Measurements from ENCODE around the gene ITGAD.
"Not testable (repeated sequence)": the region's sequence is repeated elsewhere in the genome, so short reads cannot be mapped to it uniquely, and the experiment has no call there.

The ITGAD gene

GRCh38 chr16:31435341-31436220, 42.4 kb downstream of the ITGAD start:
- DNase-seq = no peak

- no peak for DNase-seq
These were observed 43.3 kb downstream of the ITGAD start for GRCh38 chr16:31436221-31437045.

GRCh38 chr16:31438414-31438813, 45.3 kb downstream of the ITGAD start:
- no peak for DNase-seq

GRCh38 chr16:31439023-31439422, 45.9 kb downstream of the ITGAD start:
- DNase-seq = not testable (repeated sequence)

- DNase-seq = no peak
These were observed 46.4 kb downstream of the ITGAD start for GRCh38 chr16:31439519-31439918.

- DNase-seq = no peak
These were observed 47.5 kb downstream of the ITGAD start for GRCh38 chr16:31440516-31441184.

- DNase-seq = no peak
These were observed 48.8 kb downstream of the ITGAD start for GRCh38 chr16:31441956-31442355.

- not testable (repeated sequence) for DNase-seq
These were observed 52.8 kb downstream of the ITGAD start for GRCh38 chr16:31445931-31446330.

- DNase-seq = no peak
These were observed 58.1 kb downstream of the ITGAD start for GRCh38 chr16:31451201-31451600.

GRCh38 chr16:31451681-31452351, 58.7 kb downstream of the ITGAD start:
- peak; percentile 56 to 61 for DNase-seq

GRCh38 chr16:31452631-31453106, 59.5 kb downstream of the ITGAD start:
- DNase-seq = no peak

- no peak for DNase-seq
These were observed 60.4 kb downstream of the ITGAD start for GRCh38 chr16:31453255-31454204.

- peak in 1 of 2 experiments; percentile 25 for DNase-seq
These were observed 62.6 kb downstream of the ITGAD start for GRCh38 chr16:31455601-31456314.

- DNase-seq = no peak
These were observed 63.8 kb downstream of the ITGAD start for GRCh38 chr16:31456988-31457360.

GRCh38 chr16:31458073-31458843, 65.1 kb downstream of the ITGAD start:
- peak in 1 of 2 experiments; percentile 61 for DNase-seq

GRCh38 chr16:31458844-31459686, 65.9 kb downstream of the ITGAD start, which contains the start of gene ARMC5:
Gene ARMC5, plus strand, starts transcription at chr16:31459501. Its CDS starts 24 bp downstream, at chr16:31459525.
- DNase-seq = peak; percentile 95 to 97

- DNase-seq = peak; percentile 98 to 100
These were observed 66.8 kb downstream of the ITGAD start for GRCh38 chr16:31459687-31460581.

GRCh38 chr16:31460582-31461002, 67.5 kb downstream of the ITGAD start:
- peak in 1 of 2 experiments; percentile 23 for DNase-seq
